Keratinocyte (primary cell): ENCODE results near the gene DFFB. TPM values are rescaled to one million over a fixed set of nuclear protein-coding genes. Genes with fewer than 3 reads are reported as not detected.

Experiments
- DNase-seq: peaks from one replicate; pipeline ENCODE4 v3.0.0-alpha.2; 2011; ENCODE audit warnings: low read depth, missing footprints, low spot score
- FAIRE-seq: peaks from 2 replicates; lab custom pipeline; 2011; peaks lifted over from hg19 to GRCh38; lab: Jason Lieb, UNC
- H2AFZ ChIP-seq: 2 replicates; pipeline ENCODE4 v1.6.0; 2012; ENCODE audit warnings: low read length, control low read depth, inconsistent platforms; ENCODE audit not compliant: control insufficient read depth
- H3K27ac ChIP-seq: 2 replicates; pipeline ENCODE4 v1.5.1; 2011; ENCODE audit warnings: low read length; ENCODE audit not compliant: control insufficient read depth, insufficient read depth
- H3K27me3 ChIP-seq: 3 replicates; pipeline ENCODE4 v1.6.0; 2011; ENCODE audit warnings: low read length; ENCODE audit not compliant: control insufficient read depth, insufficient read depth; ENCODE audit errors: extremely low read depth
- H3K36me3 ChIP-seq, 2 experiments: 2 replicates in 1 of 2; 3 replicates in 1 of 2; pipeline ENCODE4 v1.5.1; 2011; ENCODE audit warnings: low read length in 2 of 2, mild to moderate bottlenecking in 1 of 2; ENCODE audit not compliant: control insufficient read depth in 2 of 2, insufficient read depth in 2 of 2; ENCODE audit errors: extremely low read depth in 1 of 2
- H3K4me1 ChIP-seq: 3 replicates; pipeline ENCODE4 v1.5.1; 2011; ENCODE audit warnings: low read length; ENCODE audit not compliant: control insufficient read depth, insufficient read depth; ENCODE audit errors: extremely low read depth
- H3K4me2 ChIP-seq: 3 replicates; pipeline ENCODE4 v1.6.0; 2011; ENCODE audit warnings: low read depth, low read length; ENCODE audit not compliant: control insufficient read depth, insufficient read depth; ENCODE audit errors: extremely low read depth
- H3K4me3 ChIP-seq, 3 experiments: fragments of 200-600 bp in 1 of 3; sonication (generic) in 1 of 3; 2 replicates in 2 of 3; 3 replicates in 1 of 3; pipeline ENCODE4 v1.5.1; 2011 to 2016; ENCODE audit warnings: low read length in 3 of 3, mild to moderate bottlenecking in 3 of 3, control low read depth in 2 of 3, inconsistent platforms in 1 of 3, low read depth in 1 of 3, mixed read lengths in 1 of 3, mixed run types in 1 of 3, moderate library complexity in 1 of 3; ENCODE audit not compliant: control insufficient read depth in 2 of 3, insufficient read depth in 2 of 3; ENCODE audit errors: extremely low read depth in 1 of 3
- H3K79me2 ChIP-seq: 2 replicates; pipeline ENCODE4 v1.6.0; 2012; ENCODE audit warnings: low read length; ENCODE audit not compliant: control insufficient read depth, insufficient read depth
- H3K9ac ChIP-seq: 3 replicates; pipeline ENCODE4 v1.6.0; 2011; ENCODE audit warnings: low read length; ENCODE audit not compliant: control insufficient read depth, insufficient read depth; ENCODE audit errors: extremely low read depth
- H3K9me1 ChIP-seq: 3 replicates; pipeline ENCODE4 v1.6.0; 2011; ENCODE audit warnings: low read length; ENCODE audit not compliant: control insufficient read depth, insufficient read depth; ENCODE audit errors: extremely low read depth
- H3K9me3 ChIP-seq: 2 replicates; pipeline ENCODE4 v1.5.1; 2012; ENCODE audit warnings: low read depth, low read length; ENCODE audit not compliant: control insufficient read depth
- H4K20me1 ChIP-seq: 3 replicates; pipeline ENCODE4 v1.6.0; 2011; ENCODE audit warnings: low read length; ENCODE audit not compliant: control insufficient read depth, insufficient read depth; ENCODE audit errors: extremely low read depth
- CTCF ChIP-seq, 3 experiments: IDR thresholded peaks in 1 of 3; conservative IDR thresholded peaks in 1 of 3; optimal IDR thresholded peaks in 1 of 3; 2 replicates in 2 of 3; 3 replicates in 1 of 3; pipeline versions ENCODE3 to v1.5.1; 2011; ENCODE audit warnings: low read length in 3 of 3, mild to moderate bottlenecking in 3 of 3, moderate library complexity in 2 of 3, control low read depth in 1 of 3, inconsistent platforms in 1 of 3; ENCODE audit not compliant: insufficient read depth in 2 of 3; ENCODE audit errors: extremely low read depth in 1 of 3
- EZH2 ChIP-seq: IDR thresholded peaks from one replicate; pipeline ENCODE4 v1.6.1; 2012; ENCODE audit warnings: inconsistent platforms, mild to moderate bottlenecking, low read length, moderate library complexity
- dilution Hi-C: fragments of 300-500 bp; cut with MboI; formaldehyde crosslinking; loops from one replicate; pipeline ENCODE4 v1.7.0; 2020; ENCODE audit warnings: low sequenced_read_pairs; ENCODE audit not compliant: extremely low pct_ligation_motif_present
- polyA plus RNA-seq, 5 experiments: library from polyadenylated mRNA; depleted of rRNA in 3 of 5; stranded (reverse) in 3 of 5; stranded (forward) in 1 of 5; unstranded in 1 of 5; fragments of >200 nt; gene quantifications; 1 replicate in 1 of 5; 2 replicates in 3 of 5; 3 replicates in 1 of 5; pipeline versions ENCODE4 v1.2.1 to v1.2.3, GENCODE V29; 2011 to 2012; ENCODE audit warnings: missing spikeins in 2 of 5, low read depth in 1 of 5, low replicate concordance in 1 of 5

Gene DFFB
- polyA plus RNA-seq, 1 donor (not counting 4 experiments of a cell fraction or from before 2014, with no cell fraction given) = 5.2 TPM

GRCh38 chr1:3836421-3836820 lies 20.9 kb upstream of the DFFB start:
- Histone ChIP-seq H3K27me3 (no peaks in the 10 kb centered on the region), H3K9ac (no peak overlapping the region), H3K9me3 (no peaks in the 10 kb centered on the region), H4K20me1 (no peaks in the 10 kb centered on the region), H3K79me2 (no peaks in the 10 kb centered on the region), H3K9me1 (no peaks in the 10 kb centered on the region), H2AFZ (no peak overlapping the region), H3K4me2 (no peak overlapping the region), H3K36me3 (peaks cover 4 to 33% of the 10 kb centered on the region in 2 experiments), H3K4me3 (no peak overlapping the region), H3K4me1 (no peaks in the 10 kb centered on the region), H3K27ac (no peak overlapping the region)
- FAIRE-seq = no peak
- DNase-seq = no peak
- dilution Hi-C loops = no loop called here
- TF ChIP-seq EZH2 = no peak
- TF ChIP-seq CTCF (optimal IDR thresholded peaks at IDR 0.05 in 1 of 3, IDR thresholded peaks at IDR 0.05 in 1 of 3, conservative IDR thresholded peaks at IDR 0.05 in 1 of 3; ENCODE audit: extremely low read depth in 1 of 3, insufficient read depth in 2 of 3, low read length in 3 of 3) = no peak

- Histone ChIP-seq H3K27ac (no peak overlapping the region), H3K36me3 (peaks cover 0 to 35% of the 10 kb centered on the region in 2 experiments), H3K9ac (no peak overlapping the region), H3K4me1 (no peaks in the 10 kb centered on the region), H3K79me2 (no peaks in the 10 kb centered on the region), H4K20me1 (no peaks in the 10 kb centered on the region), H3K4me3 (no peak overlapping the region), H3K27me3 (no peaks in the 10 kb centered on the region), H3K9me1 (no peaks in the 10 kb centered on the region), H2AFZ (no peak overlapping the region), H3K9me3 (no peaks in the 10 kb centered on the region), H3K4me2 (no peak overlapping the region)
- dilution Hi-C loops = no loop called here
- TF ChIP-seq CTCF (optimal IDR thresholded peaks at IDR 0.05 in 1 of 3, IDR thresholded peaks at IDR 0.05 in 1 of 3, conservative IDR thresholded peaks at IDR 0.05 in 1 of 3; ENCODE audit: extremely low read depth in 1 of 3, insufficient read depth in 2 of 3, low read length in 3 of 3) = no peak
- no peak for TF ChIP-seq EZH2
- DNase-seq (no peak), FAIRE-seq (no peak)
Measured at GRCh38 chr1:3837200-3837599, 20.1 kb upstream of the DFFB start.
